ENCODE measurements around the gene ZNF268.

Gene ZNF268

GRCh38 chr12:133181238-133181959 lies at the start of gene ZNF268:
TSS of gene ZNF268 (plus strand) at chr12:133181495. CDS start at chr12:133181998, 503 bp downstream.
- peak; percentile 85 for DNase-seq (ENCODE audit: low read depth)

GRCh38 chr12:133135747-133136146 lies 45.5 kb upstream of the ZNF268 start:
- no peak for DNase-seq (ENCODE audit: low read depth)

GRCh38 chr12:133145981-133146380 lies 35.3 kb upstream of the ZNF268 start:
- DNase-seq (ENCODE audit: low read depth) = no peak

GRCh38 chr12:133156125-133156690 lies 25.1 kb upstream of the ZNF268 start:
- DNase-seq (ENCODE audit: low read depth) = no peak

GRCh38 chr12:133165776-133166175 lies 15.5 kb upstream of the ZNF268 start:
- no peak for DNase-seq (ENCODE audit: low read depth)

GRCh38 chr12:133172491-133172890 lies 8.8 kb upstream of the ZNF268 start:
- DNase-seq (ENCODE audit: low read depth) = no peak

GRCh38 chr12:133174901-133175300 lies 6.4 kb upstream of the ZNF268 start:
- DNase-seq (ENCODE audit: low read depth) = no peak

GRCh38 chr12:133180669-133181068 lies 626 bp upstream of the ZNF268 start:
- DNase-seq (ENCODE audit: low read depth) = no peak

GRCh38 chr12:133190176-133190575 lies 8.9 kb downstream of the ZNF268 start:
- no peak for DNase-seq (ENCODE audit: low read depth)

GRCh38 chr12:133192847-133193246 lies 11.6 kb downstream of the ZNF268 start:
- DNase-seq (ENCODE audit: low read depth) = no peak

GRCh38 chr12:133201888-133202287 lies 20.6 kb downstream of the ZNF268 start:
- DNase-seq (ENCODE audit: low read depth) = no peak

GRCh38 chr12:133202493-133203343 lies 21.4 kb downstream of the ZNF268 start:
- DNase-seq (ENCODE audit: low read depth) = no peak

GRCh38 chr12:133203344-133204263 lies 22.3 kb downstream of the ZNF268 start:
- no peak for DNase-seq (ENCODE audit: low read depth)

- DNase-seq (ENCODE audit: low read depth) = no peak
Observed at GRCh38 chr12:133204264-133204603, 22.9 kb downstream of the ZNF268 start.

- no peak for DNase-seq (ENCODE audit: low read depth)
Observed at GRCh38 chr12:133206390-133206789, 25.1 kb downstream of the ZNF268 start.

- DNase-seq (ENCODE audit: low read depth) = no peak
Observed at GRCh38 chr12:133215724-133216123, 34.4 kb downstream of the ZNF268 start.

GRCh38 chr12:133217219-133217618 lies 35.9 kb downstream of the ZNF268 start:
- no peak for DNase-seq (ENCODE audit: low read depth)

- DNase-seq (ENCODE audit: low read depth) = no peak
Observed at GRCh38 chr12:133220521-133220920, 39.2 kb downstream of the ZNF268 start.

GRCh38 chr12:133221241-133221640 lies 39.9 kb downstream of the ZNF268 start:
- DNase-seq (ENCODE audit: low read depth) = no peak

GRCh38 chr12:133222211-133222610 lies 40.9 kb downstream of the ZNF268 start:
- no peak for DNase-seq (ENCODE audit: low read depth)

- DNase-seq (ENCODE audit: low read depth) = no peak
Observed at GRCh38 chr12:133225527-133225926, 44.2 kb downstream of the ZNF268 start.

GRCh38 chr12:133226690-133227089 lies 45.4 kb downstream of the ZNF268 start:
- DNase-seq (ENCODE audit: low read depth) = no peak

All from stimulated activated CD8-positive, alpha-beta memory T cell treated with anti-CD3 and anti-CD28 coated beads, Interleukin-15, amount 100 ng/mL, for 1 hour (primary cell).